ENCODE data around the gene TEX22.

The TEX22 gene

DNA sequence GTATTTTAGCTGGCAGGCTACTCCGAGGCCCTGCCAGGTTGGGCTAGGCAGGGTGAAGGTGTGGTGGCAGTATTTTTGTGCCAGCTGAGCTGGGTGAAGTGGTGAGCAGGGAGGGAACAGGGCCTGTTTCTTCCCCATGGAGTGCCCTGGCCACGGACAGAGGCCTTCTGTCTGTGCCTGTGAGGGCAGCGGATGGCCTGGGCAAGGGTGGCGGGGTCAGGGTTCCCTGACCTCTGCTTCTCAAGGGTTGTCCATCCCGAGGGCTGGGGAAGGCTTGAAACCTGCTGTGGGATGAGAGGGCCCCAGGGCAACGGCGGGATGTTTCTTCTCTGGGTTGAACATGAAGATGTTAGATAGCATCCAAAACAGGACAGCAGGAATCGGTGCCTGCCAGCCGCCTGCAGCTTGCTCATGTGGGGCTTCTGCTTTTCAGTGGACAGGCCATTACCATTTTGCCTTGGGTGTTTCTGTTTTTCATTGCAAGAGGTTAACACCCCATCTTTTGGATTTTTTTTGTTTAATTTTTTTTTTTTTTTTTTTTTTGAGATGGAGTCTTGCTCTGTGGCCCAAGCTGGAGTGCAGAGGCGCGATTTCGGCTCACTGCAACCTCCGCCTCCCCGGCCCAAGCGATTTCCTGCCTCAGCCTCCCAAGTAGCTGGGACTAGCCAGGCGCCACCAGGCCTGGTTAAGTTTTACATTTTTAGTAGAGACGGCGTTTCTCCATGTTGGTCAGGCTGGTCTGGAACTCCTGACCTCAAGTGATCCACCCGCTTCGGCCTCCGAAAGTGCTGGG is 24.6 kb downstream of the TEX22 start:
- no peak for DNase-seq

DNA sequence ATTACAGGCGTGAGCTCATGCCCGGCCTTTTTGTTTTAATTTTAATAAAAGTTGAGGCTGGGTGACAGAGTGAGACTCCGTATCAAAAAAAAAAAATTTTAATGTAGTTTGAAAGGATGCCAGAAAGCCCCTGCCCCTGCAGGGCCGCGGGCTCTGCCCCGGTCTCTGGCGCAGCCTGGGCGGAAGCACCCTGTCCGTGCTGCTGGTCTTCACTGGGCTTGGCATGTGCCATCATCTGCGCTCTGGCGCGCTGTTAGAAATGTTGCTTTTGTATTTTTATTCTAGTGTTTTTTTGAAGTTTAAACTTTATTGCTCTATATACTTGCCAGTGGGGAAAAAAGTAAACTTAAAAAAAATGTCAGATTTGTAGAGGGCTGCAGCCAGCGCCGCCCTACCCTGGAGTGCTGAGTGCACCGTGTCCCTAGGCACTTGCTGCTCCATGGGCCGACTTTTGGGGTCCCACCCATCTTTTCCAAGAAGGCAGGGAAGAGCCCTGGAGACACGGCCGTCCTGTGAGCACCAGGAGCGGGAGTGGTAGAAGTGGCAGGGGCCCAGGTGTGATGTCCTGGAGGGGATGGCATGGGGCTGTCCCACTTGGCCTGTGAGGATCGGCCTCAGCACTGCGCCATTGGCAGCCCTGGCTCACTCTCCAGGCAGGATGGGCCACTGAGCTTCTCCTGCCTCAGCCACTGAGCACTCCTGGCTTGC is 25.3 kb downstream of the TEX22 start:
- DNase-seq = no peak

DNA sequence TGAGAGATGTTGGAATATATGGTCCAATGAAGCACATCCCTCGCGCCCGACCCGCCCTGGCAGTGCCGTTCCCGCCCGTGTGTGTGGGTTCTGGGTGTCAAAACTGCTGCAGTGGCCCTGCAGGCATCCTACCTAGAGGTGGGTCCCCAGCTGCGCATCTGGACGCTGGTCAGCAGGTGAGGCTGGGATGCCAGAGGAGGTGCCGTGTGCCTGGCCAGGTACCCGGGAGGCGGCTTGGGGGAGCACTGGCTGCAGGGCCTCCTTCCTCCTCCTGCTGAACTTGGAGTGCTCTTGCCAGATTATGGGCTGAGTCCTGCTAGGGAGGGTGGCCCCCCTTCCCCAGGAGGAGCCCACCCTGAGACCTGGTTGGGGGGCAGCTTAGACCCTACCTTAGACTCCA is 26.5 kb downstream of the TEX22 start:
- DNase-seq = no peak

DNA sequence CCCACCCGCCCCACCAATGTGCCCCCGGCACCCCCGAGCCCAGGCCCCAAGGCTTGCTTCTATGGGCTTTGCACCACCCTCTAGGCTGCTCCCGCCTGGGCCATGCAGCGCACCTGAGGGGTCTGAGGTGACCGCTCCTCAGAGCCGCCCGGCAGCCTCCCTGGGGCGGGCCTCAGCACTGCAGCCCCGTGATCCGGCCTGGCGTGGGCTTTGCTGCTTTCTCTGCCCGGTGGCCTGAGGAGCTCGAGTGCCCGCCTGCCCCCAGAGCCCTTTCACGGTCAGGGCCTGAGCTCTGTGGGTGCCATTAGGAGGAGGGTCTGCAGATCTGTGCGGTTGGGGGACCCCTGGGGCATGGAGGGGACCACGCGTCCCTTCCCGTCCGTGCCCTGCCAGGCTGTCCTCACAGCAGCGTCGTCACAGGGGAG is 27.5 kb downstream of the TEX22 start:
- no peak for DNase-seq

DNA sequence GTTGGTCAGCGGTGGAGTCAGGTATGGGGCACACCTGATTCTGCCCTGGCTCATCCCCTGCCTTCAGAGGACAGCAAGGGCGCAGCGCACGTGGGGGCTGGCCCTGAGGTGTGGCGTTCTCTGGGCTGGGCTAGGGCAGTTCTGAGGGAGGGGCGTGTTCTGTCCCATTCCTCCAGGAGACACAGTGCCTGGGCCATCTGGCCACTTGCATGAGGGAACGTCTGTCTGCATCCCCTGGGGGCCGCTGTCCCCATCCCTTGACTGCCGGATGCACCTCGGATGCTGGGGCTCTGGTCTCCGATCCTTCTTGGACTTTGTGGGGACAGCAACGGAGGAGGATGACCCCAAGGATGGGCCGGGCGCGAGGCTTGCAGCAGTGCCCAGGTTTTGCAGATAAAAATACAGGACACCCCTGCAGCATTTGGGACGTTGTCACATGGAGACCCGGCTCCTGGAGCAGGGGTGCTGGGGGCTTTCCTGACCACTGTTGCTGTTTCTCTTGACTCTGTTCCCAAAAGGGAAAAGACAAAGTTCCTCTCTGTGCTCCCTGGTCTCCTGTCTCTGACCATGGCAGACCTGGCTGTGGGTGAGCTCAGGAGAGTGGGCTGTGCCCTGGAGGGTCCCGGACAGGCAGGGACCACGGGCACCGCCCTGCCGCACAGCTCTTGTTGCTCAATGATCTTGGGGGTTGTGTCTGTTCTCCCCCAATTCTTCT is 28.2 kb downstream of the TEX22 start:
- no peak for DNase-seq

DNA sequence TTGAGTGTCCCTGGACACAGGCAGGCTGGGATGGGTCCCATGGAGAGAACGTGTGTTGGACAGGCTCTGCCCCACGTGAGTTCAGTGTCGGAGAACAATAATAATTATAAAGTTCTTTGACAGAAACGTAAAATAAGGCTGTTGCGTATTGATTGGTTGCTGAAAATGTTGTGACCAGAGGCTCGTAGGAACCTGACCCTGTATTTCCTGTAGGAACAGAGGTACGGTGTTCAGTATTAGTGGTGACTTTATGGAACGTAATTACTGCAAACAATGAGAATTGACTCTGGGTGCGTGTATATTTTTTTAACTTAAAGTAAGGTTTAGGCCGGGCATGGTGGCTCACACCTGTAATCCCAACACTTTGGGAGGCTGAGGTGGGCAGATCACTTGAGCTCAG is 29.1 kb downstream of the TEX22 start:
- no peak for DNase-seq

DNA sequence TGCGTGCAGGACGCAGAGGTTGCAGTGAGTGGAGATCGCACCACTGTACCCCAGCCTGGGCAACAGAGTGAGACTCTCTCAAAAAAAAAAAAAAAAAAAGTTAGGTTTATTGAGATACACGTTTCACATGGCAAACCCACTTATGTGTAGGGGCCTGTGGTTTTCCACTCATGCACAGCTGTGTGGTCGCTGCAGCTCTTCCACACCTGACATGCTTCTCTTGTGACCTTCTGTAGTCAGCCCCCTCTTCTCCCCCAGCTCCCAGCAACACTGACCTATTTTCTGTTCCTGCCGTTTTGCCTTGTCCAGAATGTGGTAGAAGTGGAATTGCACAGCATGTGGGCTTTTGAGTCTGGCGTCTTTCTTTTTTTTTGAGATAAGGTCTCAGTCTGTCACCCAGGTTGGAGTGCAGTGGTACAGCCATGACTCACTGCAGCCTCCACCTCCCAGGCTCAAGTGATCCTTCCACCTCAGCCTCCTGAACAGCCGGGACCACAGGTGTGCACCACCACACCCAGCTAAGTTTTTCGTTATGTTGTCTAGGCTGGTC is 29.7 kb downstream of the TEX22 start:
- no peak for DNase-seq

DNA sequence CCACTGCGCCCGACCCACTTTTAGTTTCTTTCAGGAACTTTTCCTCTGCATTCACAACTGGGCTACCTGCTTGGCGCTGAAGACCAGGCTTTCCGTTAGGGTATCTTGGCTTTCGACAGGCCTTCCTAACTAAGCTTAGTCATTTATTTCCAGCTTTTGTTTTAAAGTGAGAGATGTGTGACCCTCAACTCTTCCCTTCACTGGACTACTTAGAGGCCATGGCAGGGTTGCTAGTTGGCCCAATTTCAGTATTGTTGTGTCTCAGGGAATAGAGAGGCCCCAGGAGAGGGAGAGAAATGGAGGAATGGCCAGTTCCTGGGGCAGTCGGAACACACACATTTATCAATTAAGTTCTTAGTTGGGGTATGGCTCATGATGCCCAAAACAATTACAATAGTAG is 31.7 kb downstream of the TEX22 start:
- no peak for DNase-seq

DNA sequence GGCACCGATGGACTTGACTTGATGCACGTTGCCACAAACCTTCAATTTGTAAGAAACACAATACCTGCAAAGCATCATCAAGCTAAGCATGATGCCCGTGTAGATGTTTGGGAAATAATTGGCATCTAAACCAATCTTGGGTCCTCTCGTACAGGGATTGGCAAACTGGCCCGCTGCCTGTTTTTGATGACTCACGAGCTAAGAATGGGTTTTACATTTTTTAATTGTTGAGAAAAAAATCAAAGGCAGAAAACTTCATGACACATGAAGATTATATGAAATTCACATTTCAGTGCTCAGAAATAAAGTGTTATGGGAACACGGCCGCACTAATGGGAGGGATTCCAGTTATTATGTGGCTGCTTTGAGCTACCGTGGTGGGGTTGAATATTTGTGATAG is 32.2 kb downstream of the TEX22 start:
- DNase-seq = no peak

DNA sequence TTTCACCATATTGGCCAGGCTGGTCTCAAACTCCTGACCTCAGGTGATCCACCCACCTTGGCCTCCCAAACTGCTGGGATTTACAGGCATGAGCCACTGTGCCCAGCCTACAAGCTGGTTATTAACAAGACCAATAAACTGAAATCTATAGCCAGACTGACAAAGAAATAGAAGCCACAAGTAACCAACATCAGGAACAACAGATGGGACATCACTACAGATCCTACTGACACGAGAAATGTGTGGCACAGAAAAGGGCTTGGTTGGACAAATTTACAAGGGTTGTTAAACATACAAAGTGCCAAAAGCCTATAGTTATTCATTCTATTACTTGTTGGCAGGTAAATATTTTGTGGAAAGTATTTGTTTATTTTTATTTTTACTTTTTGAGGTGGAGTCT is 32.9 kb downstream of the TEX22 start:
- DNase-seq = no peak

DNA sequence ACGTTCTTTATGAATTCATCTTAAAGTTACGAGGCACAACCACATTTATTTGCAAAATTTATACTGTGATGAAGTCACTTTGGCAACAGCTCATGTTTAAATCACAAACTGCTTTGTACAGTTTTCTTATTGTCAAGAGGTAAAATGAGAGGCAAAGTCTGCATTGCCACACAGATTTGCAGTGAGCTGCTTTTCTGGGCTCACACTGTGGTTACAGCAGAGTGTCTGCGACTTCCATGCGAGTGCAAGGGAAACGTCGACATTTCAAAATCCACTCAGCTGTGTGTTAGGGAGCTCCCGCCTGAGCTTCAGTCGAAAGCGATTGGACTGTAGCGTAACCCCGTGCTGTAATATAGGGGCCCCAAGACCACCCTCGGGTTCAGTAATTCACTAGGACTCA is 34.3 kb downstream of the TEX22 start:
- DNase-seq = no peak

DNA sequence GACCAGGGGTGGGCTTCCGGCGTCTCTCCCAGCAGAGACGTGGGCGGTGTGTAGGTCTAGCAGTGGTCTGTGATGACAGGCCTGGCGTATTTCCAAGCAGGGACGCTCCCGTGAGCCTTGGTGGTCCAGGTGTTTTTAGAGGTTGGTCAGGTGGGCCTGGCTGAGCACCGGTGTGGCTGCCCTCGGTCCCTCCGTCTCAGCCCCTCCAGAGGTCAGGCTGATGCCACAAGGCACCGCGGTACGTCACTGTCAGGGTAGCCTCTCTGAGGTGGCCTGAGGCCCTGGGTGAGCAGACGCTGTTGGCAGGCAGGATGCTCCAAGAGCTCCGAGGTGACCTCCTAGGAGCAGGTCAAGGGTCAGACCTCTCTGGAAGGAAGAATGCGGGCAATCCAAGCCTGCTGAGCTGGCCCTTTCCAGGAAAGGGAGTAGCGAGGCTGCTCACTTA is 34.8 kb downstream of the TEX22 start:
- no peak for DNase-seq

DNA sequence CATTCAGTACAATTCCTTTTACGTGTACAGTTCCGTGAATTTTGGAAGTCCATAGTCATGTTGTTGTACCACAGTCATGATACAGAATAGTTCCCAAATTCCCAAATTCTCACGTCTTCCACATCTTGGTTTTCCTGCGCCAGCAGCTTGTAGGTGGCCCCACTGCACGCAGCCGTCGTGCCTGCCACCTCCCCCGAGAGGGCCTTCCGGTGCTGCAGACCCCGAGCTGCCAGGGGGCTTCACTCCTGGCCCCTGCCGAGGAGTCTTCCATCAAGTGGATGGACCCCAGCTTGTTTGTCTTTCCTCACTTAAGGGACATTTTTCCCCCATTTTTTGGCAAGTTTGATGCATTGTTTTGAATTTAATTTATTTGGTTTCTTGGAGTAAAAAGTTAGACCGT is 38.1 kb downstream of the TEX22 start:
- no peak for DNase-seq

DNA sequence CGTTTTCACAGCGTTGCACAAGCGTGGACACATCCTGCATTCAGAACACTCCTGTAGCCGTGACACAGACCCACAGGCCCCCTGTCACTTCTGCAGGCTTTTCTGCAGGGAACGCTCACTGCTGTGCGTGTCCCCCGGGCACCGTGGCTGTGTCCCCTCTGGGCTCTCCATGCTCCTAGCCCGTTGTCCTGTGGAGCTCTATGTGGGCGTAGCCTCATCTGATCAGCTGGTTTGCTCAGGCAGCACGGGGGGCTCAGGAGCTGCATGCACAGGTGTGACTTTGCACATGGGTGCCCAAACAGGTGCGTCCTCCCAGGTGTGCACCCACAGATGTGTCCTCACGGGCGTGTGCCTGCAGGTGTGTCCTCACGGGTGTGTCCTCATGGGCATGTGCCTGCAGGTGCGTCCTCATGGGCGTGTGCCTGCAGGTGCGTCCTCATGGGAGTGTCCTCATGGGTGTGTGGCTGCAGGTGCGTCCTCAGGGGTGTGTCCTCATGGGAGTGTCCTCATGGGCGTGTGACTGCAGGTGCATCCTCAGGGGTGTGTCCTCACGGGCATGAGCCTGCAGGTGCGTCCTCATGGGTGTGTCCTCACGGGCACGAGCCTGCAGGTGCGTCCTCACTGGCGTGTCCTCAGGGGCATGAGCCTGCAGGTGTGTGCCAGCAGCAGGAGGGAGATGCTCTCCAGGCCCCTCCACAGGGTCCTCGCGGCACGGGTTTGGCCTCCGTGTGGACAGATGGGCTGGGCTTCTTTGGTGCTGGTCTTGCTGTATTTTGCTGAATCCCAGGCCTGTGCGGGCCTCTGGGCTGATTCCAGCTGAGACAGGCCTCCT is 38.8 kb downstream of the TEX22 start:
- DNase-seq = no peak

DNA sequence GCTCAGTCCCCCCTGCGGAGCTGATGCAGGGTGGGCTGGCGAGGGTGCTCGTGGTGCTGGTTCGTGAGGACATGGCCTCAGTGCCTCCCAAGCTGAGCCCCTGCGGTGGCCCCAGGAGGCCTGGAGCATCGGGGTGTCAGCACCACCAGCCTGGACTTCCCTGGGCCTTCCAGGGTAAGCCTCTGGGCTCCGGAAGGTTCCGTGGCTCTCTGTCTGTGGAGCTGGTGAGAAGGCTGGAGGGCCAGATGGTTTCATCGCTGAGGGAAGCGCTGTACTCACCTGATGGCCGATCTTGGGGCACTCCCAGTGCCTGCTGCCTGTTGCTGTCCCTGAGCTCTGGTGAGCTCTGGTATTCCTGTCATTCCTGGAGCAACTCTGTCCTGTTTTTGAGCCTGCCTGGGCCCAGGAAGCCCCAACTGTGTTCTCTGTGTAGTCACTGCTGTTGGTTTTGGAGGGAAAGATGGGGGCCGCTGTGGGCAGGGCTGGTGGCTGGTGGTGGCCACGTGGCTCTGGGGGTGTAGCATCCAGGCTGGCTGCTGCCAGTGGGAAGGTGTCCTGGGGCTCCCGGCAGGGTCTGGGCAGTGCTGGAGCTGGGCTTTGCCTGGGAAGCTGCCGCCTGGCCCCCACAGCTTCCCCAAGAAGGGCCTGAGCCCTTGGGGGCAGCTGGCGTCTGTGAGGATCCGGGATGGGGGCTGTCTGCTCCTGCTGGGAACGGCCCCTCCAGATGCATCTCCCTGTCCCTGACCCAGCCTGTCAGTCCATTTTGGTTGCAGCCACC is 39.6 kb downstream of the TEX22 start:
- DNase-seq = no peak

DNA sequence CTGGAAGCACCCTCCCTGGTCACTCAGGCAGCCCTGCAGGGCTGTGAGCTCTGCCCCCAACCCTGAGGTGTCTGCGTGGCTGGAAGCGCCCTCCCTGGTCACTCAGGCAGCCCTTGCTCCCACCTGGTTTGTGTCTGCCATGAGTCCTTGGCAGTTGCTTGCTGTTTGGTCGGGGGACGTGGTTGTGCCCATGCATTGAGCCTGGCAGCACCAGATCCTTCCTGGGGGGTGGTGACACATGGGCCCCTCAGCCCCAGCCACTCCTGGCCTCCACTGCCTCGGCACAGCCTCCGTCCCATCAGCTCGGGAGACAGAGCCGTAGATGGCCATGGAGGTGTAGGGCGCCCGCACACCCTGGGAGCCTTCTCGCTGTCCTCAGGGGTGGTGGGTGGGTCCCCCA is 40.8 kb downstream of the TEX22 start:
- DNase-seq = no peak

DNA sequence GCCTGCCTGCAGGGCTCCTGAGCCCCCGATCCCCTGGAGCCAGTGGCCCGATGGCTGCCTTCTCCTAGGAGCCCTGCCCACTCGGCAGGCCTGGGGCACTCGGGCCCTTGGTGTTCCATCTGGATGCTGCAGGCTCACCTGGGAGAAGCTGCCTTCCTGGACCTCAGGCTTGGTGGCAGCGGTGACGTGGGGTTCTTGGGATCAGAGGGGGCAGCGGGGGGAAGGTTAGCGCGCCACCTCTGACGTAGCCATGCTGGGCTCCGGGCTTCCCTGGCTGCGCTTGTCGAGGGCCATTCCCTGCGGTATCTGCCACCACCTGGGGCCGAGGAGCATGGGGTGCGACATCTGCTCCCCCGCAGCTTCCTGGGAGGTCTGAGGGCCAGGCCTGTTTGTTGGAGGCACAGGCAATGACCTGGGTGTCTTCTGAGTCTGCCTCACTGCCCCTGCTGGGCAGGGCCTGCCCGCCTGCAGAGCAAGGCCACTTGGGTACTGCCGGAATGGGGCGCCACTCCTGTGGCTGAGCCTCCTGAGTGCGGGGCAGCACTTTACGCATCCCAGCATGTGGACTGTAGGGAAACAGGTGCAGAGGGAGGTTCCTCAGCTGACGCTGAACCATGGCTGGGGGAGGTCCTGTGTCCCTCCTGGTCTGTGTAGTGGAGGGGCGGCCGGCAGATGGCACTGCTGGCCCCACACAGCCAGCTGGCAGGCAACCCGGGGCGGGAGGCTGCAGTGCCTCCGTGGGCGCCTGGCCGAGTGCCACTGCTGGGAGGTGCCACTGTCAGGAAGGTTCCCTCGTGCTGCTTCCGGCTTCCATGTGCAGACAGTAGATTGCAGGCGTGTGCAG is 41.6 kb downstream of the TEX22 start:
- DNase-seq = no peak

DNA sequence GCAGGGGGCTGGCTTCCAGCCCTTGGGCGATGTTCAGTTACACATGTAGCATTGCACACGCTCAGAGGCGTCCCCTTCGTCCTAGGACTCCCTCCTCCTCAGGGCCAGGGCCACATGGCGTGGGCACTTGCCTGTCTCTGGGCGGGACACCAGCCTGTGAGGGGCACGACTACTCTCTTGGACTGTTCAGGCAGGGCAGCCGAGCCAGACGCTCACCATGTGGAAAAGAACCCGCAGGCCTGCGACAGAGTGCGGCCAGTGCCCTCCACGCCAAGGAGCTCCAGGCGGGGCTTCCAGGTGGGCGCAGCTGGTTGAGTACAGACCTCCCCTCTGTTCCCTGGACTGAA is 42.2 kb downstream of the TEX22 start:
- no peak for DNase-seq

DNA sequence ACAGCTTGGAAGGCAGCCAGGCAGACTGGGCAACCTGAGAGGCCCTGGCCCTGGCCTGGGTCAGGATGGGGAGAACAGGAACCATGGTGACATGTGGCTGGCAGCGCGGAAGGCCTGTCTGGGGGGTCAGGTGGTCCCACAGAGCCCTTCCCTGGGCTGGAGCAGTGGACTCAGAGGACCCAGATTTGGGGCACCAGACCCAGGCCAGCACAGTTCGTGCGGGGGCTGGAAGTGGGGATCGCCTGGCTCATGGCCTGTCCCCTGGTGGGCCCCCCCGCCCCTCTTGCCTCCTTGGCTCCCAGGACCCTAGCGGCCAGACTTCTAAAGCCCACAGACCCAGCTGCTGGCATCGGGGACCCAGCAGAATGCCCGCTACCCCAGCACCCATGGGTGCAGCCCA is 42.7 kb downstream of the TEX22 start:
- no peak for DNase-seq

DNA sequence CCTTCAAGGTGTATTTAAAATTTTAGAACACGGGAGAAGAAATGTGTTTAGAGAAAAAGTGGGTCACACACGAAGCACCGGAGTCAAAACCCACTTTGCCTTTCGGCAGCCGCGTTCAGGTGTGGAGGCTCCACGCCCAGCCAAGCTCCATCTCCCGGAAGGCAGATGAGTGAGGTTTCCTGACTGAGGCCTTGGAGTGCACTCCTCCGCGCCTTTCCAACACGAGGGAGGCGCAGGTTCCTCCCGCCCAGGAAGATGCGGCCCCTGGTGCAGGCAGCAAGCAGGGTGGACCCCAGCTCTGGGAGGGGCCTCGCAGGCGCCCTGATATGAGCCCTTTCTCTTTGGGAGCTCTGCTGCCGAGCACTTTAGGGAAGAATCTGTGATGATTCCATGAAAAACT is 43.8 kb downstream of the TEX22 start:
- no peak for DNase-seq

DNA sequence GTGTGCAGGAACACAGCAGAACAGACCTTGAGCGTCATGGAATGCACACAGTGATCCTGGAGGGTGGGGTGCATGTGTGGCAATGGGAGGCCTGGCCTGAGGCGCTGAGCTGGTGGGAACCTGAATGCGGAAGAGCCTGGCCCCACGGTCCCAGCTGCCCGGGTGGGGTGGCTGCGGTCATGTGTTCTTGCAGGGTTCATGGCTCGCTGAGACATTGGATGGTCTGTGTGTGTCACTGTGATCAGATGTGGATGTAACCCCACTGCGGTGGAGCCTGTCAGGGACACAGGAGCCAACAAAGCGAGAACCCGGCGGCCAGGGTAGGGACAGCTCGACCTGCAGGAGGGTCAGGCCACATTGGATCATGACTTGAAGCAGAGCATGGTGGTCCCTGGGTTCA is 44.5 kb downstream of the TEX22 start:
- no peak for DNase-seq
